Pancreas (tissue), 10 donors: ENCODE data around the gene CLNK. TPM values are rescaled to one million over a fixed set of nuclear protein-coding genes. Genes with fewer than 3 reads are reported as not detected.
A peak's percentile ranks its signal among the peaks of the same experiment; 100 is the strongest.

Experiments
- ATAC-seq, 4 donors: fragments of 200-7000 bp; cut with Tn5 transposase; one replicate each; pipeline versions ENCODE4 v1.8.0 to v1.9.1; 2020; ENCODE audit warnings: mild to moderate bottlenecking in 4 of 4, moderate library complexity in 4 of 4
- DNase-seq, 6 donors: peaks; one replicate each; pipeline ENCODE4 v3.0.0-alpha.2; 2020
- FAIRE-seq: peaks from 2 replicates; lab custom pipeline; 2012; peaks lifted over from hg19 to GRCh38; lab: Jason Lieb, UNC
- H3K27ac ChIP-seq, 4 donors: fragments of 200-600 bp; sonication (generic); 1 replicate in 3 of 4; 2 replicates in 1 of 4; pipeline versions ENCODE4 v1.5.0 to v1.8.0; 2020
- H3K27me3 ChIP-seq, 4 donors: fragments of 200-600 bp; one replicate each; pipeline ENCODE4 v1.8.0; 2021
- H3K36me3 ChIP-seq, 3 donors: fragments of 200-600 bp; sonication (generic) in 1 of 3; one replicate each; pipeline versions ENCODE4 v1.5.0 to v1.8.0; 2020 to 2021
- H3K4me1 ChIP-seq, 3 donors: fragments of 200-600 bp; one replicate each; pipeline ENCODE4 v1.8.0; 2021
- H3K4me3 ChIP-seq, 4 donors: fragments of 200-600 bp; sonication (generic) in 2 of 4; one replicate each; pipeline versions ENCODE4 v1.5.0 to v1.8.0; 2020 to 2021
- H3K9me3 ChIP-seq, 4 donors: fragments of 200-600 bp; one replicate each; pipeline ENCODE4 v1.8.0; 2021
- CTCF ChIP-seq, 4 donors: fragments of 200-600 bp; sonication (generic) in 3 of 4; IDR thresholded peaks; one replicate each; pipeline versions ENCODE4 v1.5.0 to v1.8.0; 2021; ENCODE audit warnings: antibody characterized with exemption in 4 of 4
- WGBS, 2 donors: extraction: QIAGEN DNeasy Blood & Tissue Kit; methylation state at CpG; one replicate each; pipeline ENCODE4 v1.1.7; 2013; 5-methylcytosine and 5-hydroxymethylcytosine counted together
- intact Hi-C, 3 donors: fragments of 100-400 bp; cut with DNase I; formaldehyde crosslinking; loops; one replicate each; pipeline versions ENCODE4 v1.11.1 to v1.14.2; 2022
- polyA plus RNA-seq, 2 donors: library from polyadenylated mRNA; stranded (reverse); fragments of 200-250 nt; gene quantifications; one replicate each; pipeline ENCODE4 v1.2.3, GENCODE V29; 2013
- total RNA-seq, 6 donors: library from RNA; stranded (reverse); fragmentation: NEBNext Ultra II Directional in 4 of 6; extraction: Animal tissue kit (Norgen Biotek cat#: 25700) in 4 of 6; gene quantifications; one replicate each; pipeline versions ENCODE4 v1.2.1 to v1.2.4, GENCODE V29; 2021 to 2023
- donor health status: healthy with polysubstance abuse.
- donor health status: DM: no; HTN: no; CAD: no; lungs with moderate emphysema.
- donor health status: DM: no; HTN: no; CAD: no.
- donor health status: control.
- donor health status: control.
- donor health status: Bipolar disorder and iron deficiency.
- donor health status: DM: yes; HTN: yes; CAD: no.
- donor health status: DM: no; HTN: no; CAD: no.
- donor health status: DM: no; HTN: no; CAD: no.
- donor health status: DM: yes; HTN: yes; CAD: no.

The CLNK gene
- total and polyA plus RNA-seq, 8 donors, result 0.02 to 0.19 (median 0.09) TPM; not detected in 2

GRCh38 chr4:10530137-10530786, 154.3 kb downstream of the CLNK start:
- peaks cover 0 to 6% (median 0%) of the 10 kb centered on the region in 4 donors for H3K27me3 ChIP-seq
- ATAC-seq (no peak), DNase-seq (no peak), FAIRE-seq (no peak)
- H3K27ac ChIP-seq, result no peak overlapping the region
- WGBS, 2 donors, result 67 to 72% methylated on average over 11 of the region's 11 CpGs
- TF ChIP-seq CTCF (IDR thresholded peaks at IDR 0.05), result no peak
- H3K36me3 ChIP-seq, result no peaks in the 10 kb centered on the region
- H3K9me3 ChIP-seq, result no peaks in the 10 kb centered on the region
- intact Hi-C loops, result no loop called here
- no peaks in the 10 kb centered on the region for H3K4me1 ChIP-seq
- no peak overlapping the region for H3K4me3 ChIP-seq

GRCh38 chr4:10529291-10530136, 155.1 kb downstream of the CLNK start:
- Histone ChIP-seq H3K27me3 (peaks cover 0 to 6% (median 0%) of the 10 kb centered on the region in 4 donors), H3K27ac (no peak overlapping the region), H3K4me1 (no peaks in the 10 kb centered on the region), H3K4me3 (no peak overlapping the region), H3K9me3 (no peaks in the 10 kb centered on the region), H3K36me3 (no peaks in the 10 kb centered on the region)
- ATAC-seq, result peak in 1 of 4 donors; percentile 50
- intact Hi-C loops, result no loop called here
- no peak for DNase-seq
- FAIRE-seq, result no peak
- WGBS, 2 donors, result 48 to 62% methylated on average over 2 of the region's 2 CpGs
- no peak for TF ChIP-seq CTCF (IDR thresholded peaks at IDR 0.05)

- TF ChIP-seq CTCF (IDR thresholded peaks at IDR 0.05), result no peak
- DNase-seq, result no peak
- no peak for ATAC-seq
- WGBS, 2 donors, result 60 to 61% methylated on average over 3 of the region's 3 CpGs
- Histone ChIP-seq H3K4me1 (no peaks in the 10 kb centered on the region), H3K36me3 (no peaks in the 10 kb centered on the region), H3K27me3 (peaks cover 0 to 4% (median 0%) of the 10 kb centered on the region in 4 donors), H3K9me3 (no peaks in the 10 kb centered on the region), H3K27ac (no peak overlapping the region), H3K4me3 (no peak overlapping the region)
- FAIRE-seq, result no peak
- intact Hi-C loops, result no loop called here
These were observed 157.1 kb downstream of the CLNK start for GRCh38 chr4:10527438-10527837.

- H3K4me3 ChIP-seq, result no peak overlapping the region
- no peaks in the 10 kb centered on the region for H3K36me3 ChIP-seq
- no peak for ATAC-seq
- WGBS, 2 donors, result 69% methylated on average over 12 of the region's 12 CpGs
- intact Hi-C loops, result no loop called here
- no peak overlapping the region for H3K27ac ChIP-seq
- no peak for FAIRE-seq
- DNase-seq, result no peak
- no peaks in the 10 kb centered on the region for H3K4me1 ChIP-seq
- no peaks in the 10 kb centered on the region for H3K27me3 ChIP-seq
- no peak for TF ChIP-seq CTCF (IDR thresholded peaks at IDR 0.05)
- H3K9me3 ChIP-seq, result no peaks in the 10 kb centered on the region
These were observed 157.9 kb downstream of the CLNK start for GRCh38 chr4:10526429-10527222.
